OCI-M1 (cell line): Measurements from ENCODE around the gene LEPR.
"Not testable (repeated sequence)": the region's sequence is repeated elsewhere in the genome, so short reads cannot be mapped to it uniquely, and the experiment has no call there.

ENCODE experiments used
- DNase-seq: peaks from one replicate; lab custom pipeline; 2025; lab: John Stamatoyannopoulos, UW

Gene LEPR

GRCh38 chr1:65435987-65436386, 15.5 kb downstream of the LEPR start:
- DNase-seq: no peak

- DNase-seq: no peak
These were observed 17.1 kb downstream of the LEPR start for GRCh38 chr1:65437616-65438015.

- no peak for DNase-seq
These were observed 19.9 kb downstream of the LEPR start for GRCh38 chr1:65440322-65440900.

GRCh38 chr1:65440915-65441314, 20.4 kb downstream of the LEPR start:
- no peak for DNase-seq

GRCh38 chr1:65441464-65441863, 21.0 kb downstream of the LEPR start:
- no peak for DNase-seq

GRCh38 chr1:65442442-65442841, 22.0 kb downstream of the LEPR start:
- no peak for DNase-seq

GRCh38 chr1:65443647-65444046, 23.2 kb downstream of the LEPR start:
- DNase-seq: no peak

GRCh38 chr1:65444128-65444640, 23.7 kb downstream of the LEPR start:
- no peak for DNase-seq

- no peak for DNase-seq
These were observed 25.4 kb downstream of the LEPR start for GRCh38 chr1:65445837-65446236.

GRCh38 chr1:65449214-65449823, 28.9 kb downstream of the LEPR start:
- no peak for DNase-seq

- not testable (repeated sequence) for DNase-seq
These were observed 35.2 kb downstream of the LEPR start for GRCh38 chr1:65455678-65456077.

GRCh38 chr1:65456481-65456880, 36.0 kb downstream of the LEPR start:
- no peak for DNase-seq

GRCh38 chr1:65457868-65458267, 37.4 kb downstream of the LEPR start:
- DNase-seq: no peak

GRCh38 chr1:65458730-65459396, 38.4 kb downstream of the LEPR start:
- DNase-seq: no peak

GRCh38 chr1:65459397-65459768, 38.9 kb downstream of the LEPR start:
- peak; percentile 79 for DNase-seq

- not testable (repeated sequence) for DNase-seq
These were observed 45.4 kb downstream of the LEPR start for GRCh38 chr1:65465837-65466236.

- DNase-seq: peak; percentile 80
These were observed 47.1 kb downstream of the LEPR start for GRCh38 chr1:65467536-65467935.

GRCh38 chr1:65469126-65469888, 48.8 kb downstream of the LEPR start:
- peak; percentile 58 for DNase-seq

GRCh38 chr1:65469889-65470340, 49.4 kb downstream of the LEPR start:
- DNase-seq: no peak
